KMS-11 (cell line): ENCODE data around the gene SLC12A7.

Experiments
- H2AFZ ChIP-seq: fragments of 200-600 bp; sonication (generic); 2 replicates; pipeline ENCODE4 v1.6.1; 2016; ENCODE audit warnings: antibody characterized with exemption, mixed run types, low read depth
- H3K27ac ChIP-seq: fragments of 200-600 bp; sonication (generic); 2 replicates; pipeline ENCODE4 v1.6.1; 2016; ENCODE audit warnings: mild to moderate bottlenecking, mixed run types
- H3K27me3 ChIP-seq: fragments of 200-600 bp; sonication (generic); 2 replicates; pipeline ENCODE4 v1.6.1; 2017; ENCODE audit warnings: mild to moderate bottlenecking, low read depth, mixed run types, moderate library complexity; ENCODE audit not compliant: insufficient read depth
- H3K36me3 ChIP-seq: fragments of 200-600 bp; sonication (generic); 2 replicates; pipeline ENCODE4 v1.6.1; 2017; ENCODE audit warnings: mild to moderate bottlenecking, mixed run types; ENCODE audit not compliant: insufficient read depth
- H3K4me1 ChIP-seq: fragments of 200-600 bp; sonication (generic); 2 replicates; pipeline ENCODE4 v1.6.1; 2016; ENCODE audit warnings: mild to moderate bottlenecking, low read depth, mixed run types; ENCODE audit not compliant: poor library complexity, severe bottlenecking
- H3K4me2 ChIP-seq: fragments of 200-600 bp; sonication (generic); 2 replicates; pipeline ENCODE4 v1.7.0; 2016; ENCODE audit warnings: mild to moderate bottlenecking, mixed run types
- H3K4me3 ChIP-seq: fragments of 200-600 bp; sonication (generic); IDR thresholded peaks from 2 replicates; pipeline ENCODE4 v1.6.1; 2017; ENCODE audit warnings: low read depth, low read length, mixed read lengths; ENCODE audit not compliant: insufficient read depth
- H3K79me2 ChIP-seq: fragments of 200-600 bp; sonication (generic); 2 replicates; pipeline ENCODE4 v1.6.1; 2016; ENCODE audit warnings: low read depth, mixed run types; ENCODE audit not compliant: insufficient read depth
- H3K9ac ChIP-seq: fragments of 200-600 bp; sonication (generic); 2 replicates; pipeline ENCODE4 v1.6.1; 2016; ENCODE audit warnings: mild to moderate bottlenecking, mixed run types
- H4K20me1 ChIP-seq: fragments of 200-600 bp; sonication (generic); 2 replicates; pipeline ENCODE4 v1.6.1; 2016; ENCODE audit warnings: mild to moderate bottlenecking, mixed run types; ENCODE audit not compliant: insufficient read depth
- TF ChIP-seq, protein P1 (sequence below): fragments of 200-600 bp; sonication (generic); conservative IDR thresholded peaks from 2 replicates; pipeline ENCODE4 v1.6.1; 2017; ENCODE audit warnings: low read depth, mild to moderate bottlenecking, antibody characterized with exemption, low read length, moderate library complexity, mixed read lengths

Gene SLC12A7

DNA sequence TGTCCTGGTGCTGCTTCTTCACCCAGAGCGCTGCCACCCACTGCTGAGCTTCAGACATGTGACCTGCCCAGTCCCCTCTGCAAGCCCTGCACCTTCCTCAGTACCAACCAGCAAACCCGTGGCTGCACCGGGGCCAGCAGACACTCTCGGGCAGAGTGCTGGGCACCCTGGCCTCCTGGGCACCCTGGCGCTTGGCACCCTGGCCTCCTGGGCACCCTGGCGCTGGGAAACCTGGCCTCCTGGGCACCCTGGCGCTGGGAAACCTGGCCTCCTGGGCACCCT lies 31.7 kb upstream of the SLC12A7 start:
- H4K20me1 ChIP-seq = no peaks in the 10 kb centered on the region
- no peaks in the 10 kb centered on the region for H3K36me3 ChIP-seq
- no peak overlapping the region for H3K9ac ChIP-seq
- no peak overlapping the region for H3K27ac ChIP-seq
- peaks cover 33% of the 10 kb centered on the region for H3K4me1 ChIP-seq
- H3K4me3 ChIP-seq = no peak overlapping the region
- H3K4me2 ChIP-seq = no peak overlapping the region
- H3K27me3 ChIP-seq = no peaks in the 10 kb centered on the region
- H3K79me2 ChIP-seq = no peaks in the 10 kb centered on the region
- TF ChIP-seq, protein P1, sequence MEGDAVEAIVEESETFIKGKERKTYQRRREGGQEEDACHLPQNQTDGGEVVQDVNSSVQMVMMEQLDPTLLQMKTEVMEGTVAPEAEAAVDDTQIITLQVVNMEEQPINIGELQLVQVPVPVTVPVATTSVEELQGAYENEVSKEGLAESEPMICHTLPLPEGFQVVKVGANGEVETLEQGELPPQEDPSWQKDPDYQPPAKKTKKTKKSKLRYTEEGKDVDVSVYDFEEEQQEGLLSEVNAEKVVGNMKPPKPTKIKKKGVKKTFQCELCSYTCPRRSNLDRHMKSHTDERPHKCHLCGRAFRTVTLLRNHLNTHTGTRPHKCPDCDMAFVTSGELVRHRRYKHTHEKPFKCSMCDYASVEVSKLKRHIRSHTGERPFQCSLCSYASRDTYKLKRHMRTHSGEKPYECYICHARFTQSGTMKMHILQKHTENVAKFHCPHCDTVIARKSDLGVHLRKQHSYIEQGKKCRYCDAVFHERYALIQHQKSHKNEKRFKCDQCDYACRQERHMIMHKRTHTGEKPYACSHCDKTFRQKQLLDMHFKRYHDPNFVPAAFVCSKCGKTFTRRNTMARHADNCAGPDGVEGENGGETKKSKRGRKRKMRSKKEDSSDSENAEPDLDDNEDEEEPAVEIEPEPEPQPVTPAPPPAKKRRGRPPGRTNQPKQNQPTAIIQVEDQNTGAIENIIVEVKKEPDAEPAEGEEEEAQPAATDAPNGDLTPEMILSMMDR = no peak
- no peak overlapping the region for H2AFZ ChIP-seq

DNA sequence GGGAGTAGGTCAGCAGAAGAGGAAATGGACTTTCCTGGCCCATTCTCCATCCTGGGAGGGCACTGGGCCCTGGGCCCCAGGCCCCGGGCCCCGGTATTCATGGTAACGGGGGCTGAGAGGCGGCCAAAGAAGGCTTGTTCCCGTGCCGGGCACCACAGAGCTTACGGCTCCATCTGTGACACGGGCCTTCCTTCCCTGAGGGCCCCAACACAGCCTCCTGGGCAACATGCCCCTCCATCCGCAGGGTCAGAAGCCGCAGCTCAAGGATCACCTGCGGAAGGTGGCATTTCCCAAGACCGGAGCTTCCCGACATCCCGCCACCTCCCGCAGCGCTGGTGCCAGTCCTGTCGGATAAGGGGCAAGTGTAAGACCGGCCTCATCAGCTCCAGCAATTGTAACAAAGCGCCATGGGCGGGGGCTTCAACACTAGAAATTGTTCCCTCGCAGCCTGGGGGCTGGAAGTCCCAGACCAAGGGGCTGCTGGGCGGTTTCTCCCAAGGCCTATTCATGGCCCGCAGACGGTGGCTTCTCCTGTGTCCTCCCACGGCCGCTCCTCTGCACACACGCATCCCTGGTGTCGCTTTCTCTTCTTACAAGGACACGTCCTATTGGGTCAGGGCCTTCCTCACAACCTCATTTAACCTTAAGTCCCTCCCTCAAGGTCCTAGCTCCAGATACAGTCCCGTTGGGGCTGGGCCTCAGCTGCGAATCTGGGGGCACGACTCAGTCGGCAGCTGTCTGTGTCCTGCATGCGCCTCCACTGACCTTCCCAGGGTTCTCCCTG lies 31.2 kb upstream of the SLC12A7 start:
- no peak overlapping the region for H3K9ac ChIP-seq
- H3K4me2 ChIP-seq = no peak overlapping the region
- H3K79me2 ChIP-seq = no peaks in the 10 kb centered on the region
- H4K20me1 ChIP-seq = no peaks in the 10 kb centered on the region
- TF ChIP-seq, protein P1 = no peak
- H3K27me3 ChIP-seq = no peaks in the 10 kb centered on the region
- no peak overlapping the region for H3K27ac ChIP-seq
- H3K4me1 ChIP-seq = peaks cover 38% of the 10 kb centered on the region
- H2AFZ ChIP-seq = no peak overlapping the region
- no peaks in the 10 kb centered on the region for H3K36me3 ChIP-seq
- H3K4me3 ChIP-seq = no peak overlapping the region

DNA sequence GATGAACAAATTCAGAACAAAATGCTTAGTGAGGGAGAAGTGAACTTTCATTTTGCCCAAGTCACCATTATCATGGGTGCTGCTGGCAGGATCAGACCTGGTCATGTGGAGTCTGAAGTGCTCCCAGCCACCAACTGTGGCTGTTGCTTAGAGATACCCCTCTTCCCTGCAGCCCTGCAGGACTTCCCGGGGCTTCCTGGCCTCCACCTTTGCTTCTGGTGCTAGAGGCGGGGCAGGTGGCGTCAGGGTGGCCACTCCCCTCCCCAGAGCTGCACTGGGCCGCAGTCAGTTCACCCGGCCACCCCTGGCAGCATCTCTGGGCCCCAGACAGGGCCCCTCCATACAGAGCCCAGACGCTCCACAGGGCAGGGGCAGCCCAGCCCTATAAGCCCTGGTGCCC lies 30.0 kb upstream of the SLC12A7 start:
- Histone ChIP-seq H3K36me3 (no peaks in the 10 kb centered on the region), H3K4me3 (no peak overlapping the region), H3K9ac (no peak overlapping the region), H3K4me2 (peak overlapping the region; percentile 25; the same call in 1 of the 2 replicates), H3K4me1 (peaks cover 38% of the 10 kb centered on the region), H3K27ac (no peak overlapping the region), H3K79me2 (no peaks in the 10 kb centered on the region), H2AFZ (0 out of 2 replicates have a peak overlapping the region, but pooled peaks have one; percentile 22), H3K27me3 (no peaks in the 10 kb centered on the region), H4K20me1 (no peaks in the 10 kb centered on the region)
- TF ChIP-seq, protein P1 = no peak

DNA sequence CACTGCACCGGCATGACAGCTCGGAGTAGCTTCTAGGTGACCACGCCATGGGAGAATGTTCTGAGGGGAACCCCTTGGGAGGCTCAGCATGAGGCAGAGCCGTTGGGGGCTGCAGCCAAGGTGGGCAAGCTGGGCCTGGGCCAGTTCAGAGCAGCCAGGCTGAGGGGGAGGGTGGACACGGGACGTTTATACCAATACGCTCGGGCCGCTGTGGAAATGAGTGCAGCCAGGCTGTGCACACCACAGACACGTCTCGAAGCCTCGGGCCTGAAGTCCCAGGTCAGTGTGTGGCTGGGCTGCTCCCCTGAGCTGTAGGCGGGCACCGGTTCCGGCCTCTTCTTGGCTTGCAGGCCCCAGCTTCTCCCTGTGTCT lies 28.9 kb upstream of the SLC12A7 start:
- Histone ChIP-seq H3K4me3 (no peak overlapping the region), H3K9ac (no peak overlapping the region), H3K36me3 (no peaks in the 10 kb centered on the region), H3K27me3 (no peaks in the 10 kb centered on the region), H3K79me2 (no peaks in the 10 kb centered on the region), H3K4me1 (peaks cover 45% of the 10 kb centered on the region), H2AFZ (no peak overlapping the region), H4K20me1 (no peaks in the 10 kb centered on the region), H3K4me2 (peak overlapping the region; percentile 49), H3K27ac (no peak overlapping the region)
- TF ChIP-seq, protein P1 = no peak
